Left cardiac atrium (tissue), 4 donors: ENCODE results near the gene REC8. TPM values are rescaled to one million over a fixed set of nuclear protein-coding genes. Genes with fewer than 3 reads are reported as not detected.

Source experiments
- ATAC-seq, 2 donors: fragments of 200-7000 bp; cut with Tn5 transposase; one replicate each; pipeline ENCODE4 v1.9.1; 2020; ENCODE audit warnings: mild to moderate bottlenecking in 2 of 2, moderate library complexity in 2 of 2
- DNase-seq: peaks from one replicate; pipeline ENCODE4 v3.0.0-alpha.2; 2020
- intact Hi-C, 2 donors: fragments of 100-400 bp; cut with DNase I; formaldehyde crosslinking; loops; one replicate each; pipeline versions ENCODE4 v1.14.1 to v1.15.1; 2022 to 2023
- total RNA-seq, 2 donors: library from RNA; stranded (reverse); fragmentation: NEBNext Ultra II Directional; extraction: Animal tissue kit (Norgen Biotek cat#: 25700); gene quantifications; one replicate each; pipeline ENCODE4 v1.2.1, GENCODE V29; 2021
- donor health status: DM: no; HTN: yes; CAD: no.
- donor health status: DM: no; HTN: yes; CAD: no; lungs with severe emphysema.
- donor health status: DM: yes; HTN: yes; CAD: no.
- donor health status: Dilated cardiomyopathy.

REC8 gene
- total RNA-seq, 2 donors from 2014 or later = 8.4 to 8.9 TPM

- no peak for DNase-seq
- ATAC-seq = no peak
- intact Hi-C loops = no loop called here
Measured at GRCh38 chr14:24137529-24138395, 34.1 kb upstream of the REC8 start.

- ATAC-seq = no peak
- DNase-seq = no peak
- intact Hi-C loops = no loop called here
Measured at GRCh38 chr14:24138396-24139271, 33.2 kb upstream of the REC8 start.

- DNase-seq = no peak
- no peak for ATAC-seq
- intact Hi-C loops = no loop called here
Measured at GRCh38 chr14:24139272-24139934, 32.5 kb upstream of the REC8 start.

- peak; percentile 94 to 96 for ATAC-seq
- intact Hi-C loops = no loop called here
- peak; percentile 100 for DNase-seq
Measured at GRCh38 chr14:24141097-24141880, 30.6 kb upstream of the REC8 start, which contains the start of gene EMC9. TSS of gene EMC9 (minus strand) at chr14:24141591. CDS start at chr14:24141304, 287 bp downstream.

GRCh38 chr14:24143511-24143910 lies 28.4 kb upstream of the REC8 start:
- intact Hi-C loops = no loop called here
- ATAC-seq = no peak
- no peak for DNase-seq

- intact Hi-C loops = no loop called here
- ATAC-seq (no peak), DNase-seq (no peak)
Measured at GRCh38 chr14:24144451-24144850, 27.4 kb upstream of the REC8 start.

DNA sequence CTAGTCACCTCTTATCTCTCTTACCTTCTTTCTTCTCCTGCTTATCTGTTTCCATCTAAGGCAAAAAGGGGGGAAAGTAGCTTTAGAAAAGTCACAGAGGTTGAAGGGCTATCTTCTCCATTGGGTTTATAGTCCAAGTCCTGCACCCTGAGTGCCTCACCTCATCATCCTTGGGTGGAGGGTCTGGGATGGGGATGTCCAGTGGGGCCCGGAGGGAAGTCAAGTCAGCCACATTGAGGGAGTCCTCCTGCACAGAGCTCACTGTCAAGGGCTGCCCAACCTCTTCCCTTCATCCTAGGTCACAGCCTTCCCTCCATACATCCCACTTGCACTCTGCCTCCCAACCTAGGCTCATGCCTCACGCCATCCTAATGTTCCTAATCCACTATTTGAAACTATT lies 26.7 kb upstream of the REC8 start:
- intact Hi-C loops = loop anchor here in 1 of 2 donors (5.0 kb wide), 1 partner anchor 33 kb away; the partner anchor contains the start of genes DCAF11 and NRL

DNA sequence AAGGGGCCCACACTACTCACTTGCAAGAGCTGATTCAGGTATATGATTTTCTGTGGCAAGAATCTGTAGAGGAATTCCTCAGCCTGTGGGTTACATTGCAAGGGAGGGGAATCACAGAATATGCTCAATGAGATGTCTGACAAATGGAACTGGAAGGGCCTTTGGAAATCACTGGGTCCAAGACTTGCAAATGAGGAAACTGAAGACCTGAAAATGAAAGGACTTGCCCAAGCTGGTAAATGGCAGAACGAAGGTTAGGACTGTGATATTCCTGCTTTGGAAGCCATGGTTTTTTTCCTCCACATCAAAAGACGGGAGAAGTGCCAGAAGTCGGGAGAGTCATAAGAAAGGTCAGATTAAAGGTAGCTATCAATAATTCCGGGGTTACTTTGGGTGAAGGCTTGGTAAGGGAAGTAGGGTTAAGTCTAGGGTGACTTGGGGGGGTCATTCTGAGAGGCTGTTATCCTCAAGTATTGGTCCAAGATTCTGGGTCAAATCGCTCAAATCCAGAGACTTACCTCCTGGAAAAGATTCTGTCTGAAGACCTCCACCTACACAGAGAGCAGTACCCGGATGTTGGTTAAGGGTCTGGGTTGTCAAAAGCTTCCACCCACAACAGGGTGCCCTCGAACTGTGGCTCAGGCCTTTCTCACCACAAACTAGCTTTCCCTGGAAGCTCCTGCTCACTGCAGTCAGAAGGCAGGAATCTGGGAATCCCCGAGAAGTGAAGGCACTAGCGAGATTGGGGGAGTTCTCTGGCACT lies 26.0 kb upstream of the REC8 start:
- intact Hi-C loops = loop anchor here in 1 of 2 donors (5.0 kb wide), 1 partner anchor 34 kb away; the partner anchor contains the start of genes DCAF11 and NRL

More for the DNA sequence above, 26.7 kb upstream of the REC8 start:
- ATAC-seq = no peak
- no peak for DNase-seq

DNA sequence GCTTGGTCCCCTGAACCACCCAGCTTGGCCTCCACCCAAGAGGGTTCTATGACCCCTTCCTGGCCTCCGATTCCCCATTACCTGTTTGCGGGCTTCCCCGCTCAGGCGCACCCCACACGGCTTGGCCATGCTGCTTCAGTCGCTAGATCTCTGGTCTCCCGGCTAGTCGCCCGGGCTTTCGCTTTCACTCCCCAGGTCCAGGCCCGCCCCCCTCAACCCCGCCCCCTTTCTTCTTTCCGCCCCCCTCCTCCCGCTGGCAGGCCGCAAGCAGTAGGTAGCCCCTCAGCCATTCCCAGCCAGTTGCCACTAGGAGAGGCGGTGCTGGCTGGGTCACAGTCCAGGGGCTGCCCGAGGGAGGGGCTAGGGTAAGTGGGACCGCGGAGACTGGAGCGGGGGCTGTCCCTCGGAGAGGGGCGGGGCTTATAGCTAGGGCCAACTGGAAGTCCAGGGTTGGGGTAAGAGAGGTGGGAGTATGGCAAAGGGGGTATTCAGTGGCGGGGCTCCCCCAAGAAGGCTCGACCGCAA lies 25.4 kb upstream of the REC8 start, which contains the start of gene PSME2:
TSS of gene PSME2 (minus strand) at position 158 of the 525 bp plus-strand sequence. CDS start at position 129, 29 bp downstream.
- intact Hi-C loops = loop anchor here in 1 of 2 donors (5.0 kb wide), 1 partner anchor 34 kb away; the partner anchor contains the start of genes DCAF11 and NRL
- peak; percentile 84 to 88 for ATAC-seq

More for the DNA sequence above, 26.0 kb upstream of the REC8 start:
- DNase-seq = no peak
- no peak for ATAC-seq

DNA sequence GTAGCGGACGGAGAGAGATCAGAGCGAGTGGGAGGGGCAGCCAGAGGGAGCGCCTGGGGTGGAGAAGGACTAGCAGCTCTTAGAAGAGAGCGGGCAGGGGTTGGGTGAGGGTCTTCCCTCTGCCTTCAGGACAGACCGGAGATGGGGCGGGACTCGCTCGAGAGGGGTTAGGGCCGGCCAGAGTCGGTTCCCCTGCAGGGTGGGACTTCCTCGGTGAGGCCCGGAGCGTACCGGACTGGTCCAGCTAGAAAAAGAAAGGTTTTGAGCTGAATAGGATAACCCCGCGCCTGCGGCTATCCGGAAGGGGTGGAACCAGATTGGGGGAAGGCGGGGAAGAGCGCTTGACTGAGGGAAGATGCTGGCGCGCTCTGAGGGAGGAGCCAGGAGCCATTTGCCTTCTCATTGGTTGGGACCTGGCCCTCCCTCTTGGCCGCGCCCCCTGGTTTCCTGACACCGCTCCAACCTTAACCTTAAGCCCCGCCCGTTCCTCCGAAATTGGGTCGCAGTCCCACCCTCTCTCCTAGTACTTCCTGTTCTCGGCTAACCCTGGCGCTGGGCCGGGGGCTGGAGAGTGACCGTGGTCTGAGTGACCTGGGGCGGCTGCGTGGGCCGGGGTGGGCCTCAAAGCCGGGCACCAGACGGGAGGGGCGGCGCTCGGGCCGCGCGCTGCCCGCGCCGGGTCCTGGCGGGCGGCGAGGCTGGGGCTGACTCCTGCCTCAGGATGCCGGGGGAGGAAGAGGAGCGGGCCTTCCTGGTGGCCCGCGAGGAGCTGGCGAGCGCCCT lies 24.7 kb upstream of the REC8 start, which contains the start of gene RNF31:
TSS of gene RNF31 (plus strand) at position 521 of the 783 bp plus-strand sequence. CDS start at position 722, 201 bp downstream.
- intact Hi-C loops = loop anchor here in 1 of 2 donors (5.0 kb wide), 1 partner anchor 35 kb away; the partner anchor contains the start of genes DCAF11 and NRL
- peak; percentile 99 for DNase-seq
- ATAC-seq = peak; percentile 95 to 96

More for the DNA sequence above, 25.4 kb upstream of the REC8 start, which contains the start of gene PSME2:
- DNase-seq = peak; percentile 96

DNA sequence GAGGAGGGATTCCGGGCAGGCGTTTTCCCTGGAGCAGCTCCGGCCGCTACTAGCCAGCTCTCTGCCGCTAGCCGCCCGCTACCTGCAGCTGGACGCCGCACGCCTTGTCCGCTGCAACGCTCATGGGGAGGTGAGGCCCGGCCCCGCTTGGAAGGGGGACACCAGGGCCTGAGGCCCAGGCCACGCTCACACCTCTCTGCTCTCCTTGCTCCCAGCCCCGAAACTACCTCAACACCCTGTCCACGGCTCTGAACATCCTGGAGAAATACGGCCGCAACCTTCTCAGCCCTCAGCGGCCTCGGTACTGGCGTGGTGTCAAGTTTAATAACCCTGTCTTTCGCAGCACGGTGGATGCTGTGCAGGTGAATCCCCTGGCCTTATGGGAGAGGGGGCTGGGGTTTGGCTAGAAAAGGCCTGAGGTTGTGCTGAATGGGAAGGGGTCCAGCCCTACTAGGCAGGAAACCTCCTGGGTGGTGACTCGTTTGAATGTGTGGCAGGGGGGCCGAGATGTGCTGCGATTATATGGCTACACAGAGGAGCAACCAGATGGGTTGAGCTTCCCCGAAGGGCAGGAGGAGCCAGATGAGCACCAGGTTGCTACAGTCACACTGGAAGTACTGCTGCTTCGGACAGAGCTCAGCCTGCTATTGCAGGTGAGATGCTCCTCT lies 24.0 kb upstream of the REC8 start:
- peak in 1 of 2 donors; percentile 0 for ATAC-seq
- no peak for DNase-seq
- intact Hi-C loops = loop anchor here in 1 of 2 donors (5.0 kb wide), 1 partner anchor 36 kb away; the partner anchor contains the start of genes DCAF11 and NRL

- DNase-seq (peak; percentile 21), ATAC-seq (no peak)
- intact Hi-C loops = loop anchor here in 1 of 2 donors (5.0 kb wide), 1 partner anchor 37 kb away; the partner anchor contains the start of genes DCAF11 and NRL
Measured at GRCh38 chr14:24149302-24149969, 22.4 kb upstream of the REC8 start.

GRCh38 chr14:24150061-24150460 lies 21.8 kb upstream of the REC8 start:
- intact Hi-C loops = no loop called here
- DNase-seq = peak; percentile 18
- ATAC-seq = no peak

DNA sequence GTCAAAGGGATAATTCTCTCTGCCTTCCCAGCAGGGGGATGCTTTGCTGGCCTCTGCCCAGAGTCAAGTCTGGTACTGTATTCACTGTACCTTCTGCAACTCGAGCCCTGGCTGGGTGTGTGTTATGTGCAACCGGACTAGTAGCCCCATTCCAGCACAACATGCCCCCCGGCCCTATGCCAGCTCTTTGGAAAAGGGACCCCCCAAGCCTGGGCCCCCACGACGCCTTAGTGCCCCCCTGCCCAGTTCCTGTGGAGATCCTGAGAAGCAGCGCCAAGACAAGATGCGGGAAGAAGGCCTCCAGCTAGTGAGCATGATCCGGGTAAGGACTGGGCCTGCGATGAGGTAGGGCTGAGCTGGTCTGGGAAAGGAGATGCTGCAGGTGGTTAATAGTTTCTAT lies 21.3 kb upstream of the REC8 start:
- intact Hi-C loops = no loop called here
- ATAC-seq (no peak), DNase-seq (peak; percentile 18)

DNA sequence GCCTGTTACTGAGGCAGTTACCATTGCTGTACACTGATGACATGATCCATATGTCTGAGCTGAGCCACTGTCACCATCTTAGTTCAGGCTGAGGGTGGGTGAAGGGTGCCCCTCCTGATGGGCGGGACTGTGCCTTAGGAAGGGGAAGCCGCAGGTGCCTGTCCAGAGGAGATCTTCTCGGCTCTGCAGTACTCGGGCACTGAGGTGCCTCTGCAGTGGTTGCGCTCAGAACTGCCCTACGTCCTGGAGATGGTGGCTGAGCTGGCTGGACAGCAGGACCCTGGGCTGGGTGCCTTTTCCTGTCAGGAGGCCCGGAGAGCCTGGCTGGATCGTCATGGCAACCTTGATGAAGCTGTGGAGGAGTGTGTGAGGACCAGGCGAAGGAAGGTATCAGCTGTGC lies 20.9 kb upstream of the REC8 start:
- ATAC-seq (no peak), DNase-seq (no peak)
- intact Hi-C loops = no loop called here
